AG04449 (cell line): ENCODE data around the gene ANP32E.
"Not testable (repeated sequence)": the region's sequence is repeated elsewhere in the genome, so short reads cannot be mapped to it uniquely, and the experiment has no call there.

ENCODE experiments used
- CTCF ChIA-PET: fragments of 350-600 bp; formaldehyde crosslinking; extraction: SDS; loops from one replicate; lab custom pipeline; 2021; ENCODE audit warnings: antibody characterized with exemption; lab: Yijun Ruan, JAX
- POLR2A ChIA-PET: fragments of 400-600, 350-600 bp; formaldehyde crosslinking; extraction: SDS; loops from one replicate; lab custom pipeline; 2020; ENCODE audit warnings: antibody characterized with exemption, inconsistent platforms; lab: Yijun Ruan, JAX
- DNase-seq: peaks from one replicate; pipeline ENCODE4 v3.0.0-alpha.2; 2010; ENCODE audit warnings: low read depth, low spot score
- H3K4me3 ChIP-seq: 2 replicates; pipeline ENCODE4 v1.5.1; 2011; ENCODE audit warnings: low read depth, mild to moderate bottlenecking, control low read depth, low read length
- CTCF ChIP-seq: IDR thresholded peaks from one replicate; pipeline ENCODE4 v1.5.1; 2011; ENCODE audit warnings: mild to moderate bottlenecking, moderate library complexity, low read length, control low read depth, inconsistent platforms; ENCODE audit not compliant: insufficient read depth; ENCODE audit errors: missing control alignments

Gene ANP32E

DNA sequence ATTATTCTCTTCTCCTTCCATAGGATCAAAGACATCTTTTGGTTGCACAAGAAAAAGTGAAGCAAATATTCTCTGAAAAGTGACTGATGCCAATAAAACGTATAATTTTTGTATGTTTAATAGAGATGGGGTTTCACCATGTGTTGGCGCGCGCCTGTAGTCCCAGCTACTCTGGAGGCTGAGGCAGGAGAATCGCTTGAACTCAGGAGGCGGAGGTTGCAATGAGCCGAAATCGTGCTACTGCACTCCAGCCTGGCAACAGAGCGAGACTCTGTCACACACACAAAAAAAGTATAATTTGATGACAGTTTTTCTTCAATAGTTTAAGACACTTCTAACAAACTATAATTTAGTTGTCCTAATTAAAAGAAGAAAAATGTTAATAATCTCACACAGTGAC lies 23.8 kb downstream of the ANP32E start:
- ChIA-PET CTCF (interaction anchor here (0.9 to 1.4 kb wide), 3 partner anchors 13 to 139 kb away, joined by 3 to 4 read pairs (median 3); no protein-coding TSS in a partner anchor), POLR2A (no interaction called here)
- H3K4me3 ChIP-seq = no peak overlapping the region
- DNase-seq = no peak
- no peak for TF ChIP-seq CTCF

DNA sequence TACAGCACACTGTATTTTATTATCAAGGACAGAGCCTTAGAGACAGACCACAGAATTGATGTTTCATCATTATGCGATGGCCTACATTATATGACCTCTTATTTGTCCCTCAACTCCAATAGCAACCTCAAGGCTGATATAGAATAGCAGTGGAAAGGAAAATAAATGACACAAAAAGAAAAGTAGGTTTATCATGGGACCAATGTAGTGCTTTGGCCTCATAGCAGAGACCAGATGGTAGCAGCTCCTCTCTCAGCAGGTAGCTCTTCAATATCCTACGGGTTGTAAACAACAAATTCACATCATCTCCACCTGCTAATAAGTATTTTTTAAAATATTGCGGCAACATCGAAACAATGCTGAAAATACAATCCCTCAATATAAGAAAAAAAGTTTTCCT lies 25.2 kb downstream of the ANP32E start:
- no peak for TF ChIP-seq CTCF
- ChIA-PET CTCF (interaction anchor here (0.8 to 1.9 kb wide), 6 partner anchors 12 to 45 kb away, joined by 3 to 5 read pairs (median 3); partner anchors contain the start of gene ANP32E), POLR2A (no interaction called here)
- no peak overlapping the region for H3K4me3 ChIP-seq
- no peak for DNase-seq

DNA sequence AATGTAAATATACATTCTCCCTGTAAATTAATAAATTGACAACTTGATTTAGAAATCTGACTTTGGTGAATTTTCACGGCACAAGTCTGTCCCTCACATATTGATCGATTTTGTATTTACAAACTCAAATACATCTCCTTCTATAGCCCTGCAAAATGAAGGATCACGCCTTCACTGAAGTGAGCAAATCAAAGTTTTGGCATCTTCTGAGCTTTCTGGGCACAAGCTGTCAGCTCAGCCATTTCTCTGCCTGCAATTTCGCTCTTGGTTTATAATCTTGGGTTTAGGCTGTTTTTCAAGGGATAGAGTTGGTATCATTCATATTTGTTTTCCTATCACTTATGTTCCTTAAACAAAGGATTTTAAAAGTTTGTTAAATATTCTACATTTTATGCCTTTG lies 25.8 kb downstream of the ANP32E start:
- CTCF ChIA-PET = interaction anchor here (0.8 to 1.9 kb wide), 5 partner anchors 12 to 46 kb away, joined by 3 to 5 read pairs (median 3); partner anchors contain the start of gene ANP32E
- POLR2A ChIA-PET = no interaction called here
- no peak for DNase-seq
- no peak overlapping the region for H3K4me3 ChIP-seq
- TF ChIP-seq CTCF = no peak

DNA sequence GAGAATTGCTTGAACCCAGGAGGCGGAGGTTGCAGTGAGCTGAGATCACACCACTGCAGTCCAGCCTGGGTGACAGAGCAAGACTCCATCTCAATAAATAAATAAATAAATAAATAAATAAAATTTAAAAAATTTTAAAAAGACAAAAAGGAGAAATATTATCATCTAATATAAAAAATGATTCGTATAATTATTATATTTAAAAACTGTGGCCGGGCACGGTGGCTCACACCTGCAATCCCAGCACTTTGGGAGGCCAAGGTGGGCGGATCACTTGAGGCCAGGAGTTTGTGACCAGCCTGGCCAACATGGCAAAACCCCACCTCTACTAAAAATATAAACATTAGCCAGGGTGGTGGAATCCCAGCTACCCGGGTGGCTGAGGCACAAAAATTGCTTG lies 27.5 kb downstream of the ANP32E start:
- CTCF ChIA-PET, DNase-seq, POLR2A ChIA-PET, H3K4me3 ChIP-seq: not testable (repeated sequence)

- no peak for TF ChIP-seq CTCF
- DNase-seq = no peak
- CTCF ChIA-PET = interaction anchor here (2.3 kb wide), 1 partner anchor 20 kb away, joined by 13 read pairs; no protein-coding TSS in a partner anchor
- no peak overlapping the region for H3K4me3 ChIP-seq
- POLR2A ChIA-PET = no interaction called here
Observed at GRCh38 chr1:150207281-150207971, 28.5 kb downstream of the ANP32E start.

DNA sequence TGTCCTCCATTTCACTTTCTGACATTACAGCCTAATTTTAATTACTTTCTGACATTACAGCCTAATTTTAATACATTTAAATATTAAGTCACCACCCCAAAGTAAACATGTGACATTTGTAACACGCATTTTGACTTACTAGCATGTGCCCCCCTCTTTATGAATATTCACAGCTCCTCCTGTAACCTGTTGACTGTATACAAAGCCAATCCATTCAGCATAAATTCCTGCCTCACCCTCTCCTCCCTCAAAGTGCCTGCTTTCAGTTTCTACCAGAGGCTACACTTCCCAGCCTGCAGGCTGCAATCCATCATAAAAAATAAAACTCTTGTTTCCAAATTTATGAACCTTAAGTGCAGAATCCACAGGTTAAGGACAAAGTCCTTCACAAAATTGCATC lies 39.5 kb downstream of the ANP32E start:
- H3K4me3 ChIP-seq = no peak overlapping the region
- DNase-seq = no peak
- ChIA-PET POLR2A (no interaction called here), CTCF (interaction anchor here (2.0 kb wide), 1 partner anchor 10 kb away, joined by 8 read pairs; no protein-coding TSS in a partner anchor)
- no peak for TF ChIP-seq CTCF
